ENCODE data around the gene FAM200A. TPM values are rescaled to one million over a fixed set of nuclear protein-coding genes. Genes with fewer than 3 reads are reported as not detected.
"Not testable (repeated sequence)": the region's sequence is repeated elsewhere in the genome, so short reads cannot be mapped to it uniquely, and the experiment has no call there.

The FAM200A gene
- total and polyA plus RNA-seq, 7 experiments from 2014 or later: 1.9 to 13.6 (median 5.9) TPM

DNA sequence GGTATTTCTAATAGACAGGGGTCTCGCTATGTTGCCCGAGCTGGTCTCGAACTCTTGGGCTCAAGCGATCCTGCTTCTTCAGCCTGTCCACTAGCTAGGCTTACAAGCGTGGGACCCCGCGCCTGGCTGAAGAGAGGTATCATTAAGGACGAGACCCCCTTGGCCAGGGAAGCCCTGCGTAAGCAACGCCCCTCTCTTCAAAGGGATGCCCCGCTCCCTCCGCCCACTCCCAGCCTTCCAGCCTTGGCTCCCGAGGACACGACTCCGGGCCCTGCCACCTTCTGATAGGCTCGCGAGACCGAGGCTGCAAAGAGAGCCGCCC, 47.7 kb downstream of the FAM200A start:
- peaks cover 20 to 41% (median 34%) of the 10 kb centered on the region in 7 donors for H3K4me1 Mint-ChIP-seq

DNA sequence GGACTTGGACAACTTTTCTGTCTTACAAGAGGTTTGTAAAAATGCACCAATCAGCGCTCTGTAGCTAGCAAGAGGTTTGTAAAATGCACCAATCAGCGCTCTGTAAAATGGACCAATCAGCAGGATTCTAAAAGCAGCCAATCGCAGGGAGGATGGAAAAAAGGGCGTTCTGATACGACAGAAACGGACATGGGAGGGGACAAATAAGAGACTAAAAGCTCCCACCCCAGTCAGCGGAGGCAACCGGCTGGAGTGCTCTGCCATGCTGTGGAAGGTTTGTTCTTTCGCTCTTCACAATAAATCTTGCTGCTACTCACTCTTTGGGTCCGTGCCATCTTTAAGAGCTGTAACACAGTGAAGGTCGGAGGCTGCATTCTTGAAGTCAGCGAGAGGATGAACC, 50.7 kb downstream of the FAM200A start:
- H3K27ac ChIP-seq (ENCODE audit: low read depth, low read length); ATAC-seq; DNase-seq; H3K9me3 ChIP-seq (ENCODE audit: control insufficient read depth in 2 of 3, low read length in 3 of 3); H3K27me3 Mint-ChIP-seq; H3K27me3 ChIP-seq (ENCODE audit: control insufficient read depth in 2 of 2, insufficient read depth in 2 of 2, low read length in 2 of 2); H3K9me3 Mint-ChIP-seq; CTCF ChIA-PET: not testable (repeated sequence)
- H3K4me3 Mint-ChIP-seq: peak overlapping the region; percentile 95 to 100 (median 98)
- Histone ChIP-seq H3K36me3 (ENCODE audit: control insufficient read depth in 2 of 3, insufficient read depth in 3 of 3, low read length in 3 of 3) (peaks cover 0 to 24% (median 6%) of the 10 kb centered on the region in 3 experiments), H3K4me3 (ENCODE audit: low read length) (peak overlapping the region; percentile 99), H3K4me1 (ENCODE audit: control insufficient read depth in 2 of 2, insufficient read depth in 2 of 2, low read length in 2 of 2) (peaks cover 28 to 37% of the 10 kb centered on the region in 2 donors)
- H3K4me1 Mint-ChIP-seq: peaks cover 22 to 49% (median 42%) of the 10 kb centered on the region in 7 donors
- peak overlapping the region in 7 of 9 donors; percentile 16 to 99 (median 98) for H3K27ac Mint-ChIP-seq
- peaks cover 6 to 33% (median 15%) of the 10 kb centered on the region in 5 donors for H3K36me3 Mint-ChIP-seq
- intact Hi-C loops (cut with micrococcal nuclease): loop anchor here (5.0 to 10.0 kb wide), 7 partner anchors 356 to 624 kb away; partner anchors contain the start of genes SMURF1 (in 2 of the 2), AP4M1 (in 1 of the 2), COPS6 (in 1 of the 2) and MCM7 (in 1 of the 2)
- POLR2A ChIA-PET: interaction anchor here (0.7 to 2.7 kb wide), 10 partner anchors 10 to 928 kb away, joined by 3 to 33 read pairs (median 4); partner anchors contain the start of genes ATP5MF, BUD31, MEPCE and PDAP1

More for the DNA sequence above, 47.7 kb downstream of the FAM200A start:
- Histone ChIP-seq H3K27me3 (ENCODE audit: control insufficient read depth in 2 of 2, insufficient read depth in 2 of 2, low read length in 2 of 2) (no peaks in the 10 kb centered on the region), H3K9me3 (ENCODE audit: control insufficient read depth in 2 of 3, low read length in 3 of 3) (no peaks in the 10 kb centered on the region), H3K4me3 (ENCODE audit: low read length) (peak overlapping the region; percentile 98), H3K27ac (ENCODE audit: low read depth, low read length) (peak overlapping the region; percentile 88), H3K4me1 (ENCODE audit: control insufficient read depth in 2 of 2, insufficient read depth in 2 of 2, low read length in 2 of 2) (peaks cover 13 to 27% of the 10 kb centered on the region in 2 donors), H3K36me3 (ENCODE audit: control insufficient read depth in 2 of 3, insufficient read depth in 3 of 3, low read length in 3 of 3) (peaks cover 0 to 18% (median 0%) of the 10 kb centered on the region in 3 experiments)
- intact Hi-C loops (cut with micrococcal nuclease): loop anchor here (1.0 to 10.0 kb wide), 21 partner anchors 32 to 1333 kb away; partner anchors contain the start of genes ATP5MF (in 2 of the 2), FAM200A (in 2 of the 2), SMURF1 (in 2 of the 2) and ZNF3 (in 2 of the 2)
- Mint-ChIP-seq H3K27me3 (no peaks in the 10 kb centered on the region), H3K9me3 (peaks cover 0 to 3% (median 0%) of the 10 kb centered on the region in 11 donors), H3K36me3 (peaks cover 0 to 19% (median 5%) of the 10 kb centered on the region in 5 donors), H3K4me3 (peak overlapping the region; percentile 84 to 100 (median 96)), H3K27ac (peak overlapping the region; percentile 68 to 99 (median 97))
- ATAC-seq: no peak
- ChIA-PET CTCF (interaction anchor here (1.0 kb wide), 1 partner anchor 76 kb away, joined by 4 read pairs; no protein-coding TSS in a partner anchor), POLR2A (interaction anchor here (0.6 to 3.5 kb wide), 23 partner anchors 8 to 646 kb away, joined by 3 to 52 read pairs (median 6); partner anchors contain the start of genes ATP5MF, BUD31, CPSF4 and FAM200A)
- no peak for DNase-seq

DNA sequence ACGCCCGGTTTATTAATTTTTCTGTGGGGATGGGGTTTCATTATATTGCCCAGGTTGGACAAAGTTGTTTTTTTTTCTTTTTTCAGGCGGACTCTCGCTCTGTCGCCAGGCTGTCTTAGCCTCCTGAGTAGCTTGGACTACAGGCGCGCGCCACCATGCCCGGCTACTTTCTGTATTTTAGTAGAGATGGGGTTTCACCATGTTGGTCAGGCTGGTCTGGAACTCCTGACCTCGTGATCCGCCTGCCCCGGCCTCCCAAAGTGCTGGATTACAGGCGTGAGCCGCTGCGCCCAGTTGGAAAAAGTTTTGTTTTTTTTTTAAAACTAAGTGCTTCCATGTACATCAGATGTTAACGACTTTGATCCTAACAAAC, 51.3 kb downstream of the FAM200A start:
- peak overlapping the region; percentile 95 to 100 (median 99) for H3K27ac Mint-ChIP-seq
- Histone ChIP-seq H3K27me3 (ENCODE audit: control insufficient read depth in 2 of 2, insufficient read depth in 2 of 2, low read length in 2 of 2) (no peaks in the 10 kb centered on the region), H3K9me3 (ENCODE audit: control insufficient read depth in 2 of 3, low read length in 3 of 3) (no peaks in the 10 kb centered on the region), H3K36me3 (ENCODE audit: control insufficient read depth in 2 of 3, insufficient read depth in 3 of 3, low read length in 3 of 3) (peaks cover 2 to 29% (median 8%) of the 10 kb centered on the region in 3 experiments), H3K4me3 (ENCODE audit: low read length) (peak overlapping the region; percentile 99), H3K27ac (ENCODE audit: low read depth, low read length) (peak overlapping the region; percentile 98), H3K4me1 (ENCODE audit: control insufficient read depth in 2 of 2, insufficient read depth in 2 of 2, low read length in 2 of 2) (peaks cover 24 to 31% of the 10 kb centered on the region in 2 donors)
- intact Hi-C loops (cut with micrococcal nuclease): loop anchor here (1.0 to 10.0 kb wide), 14 partner anchors 28 to 623 kb away; partner anchors contain the start of genes BUD31 (in 2 of the 2), FAM200A (in 2 of the 2), PDAP1 (in 2 of the 2) and SMURF1 (in 2 of the 2)
- DNase-seq (no peak), ATAC-seq (no peak)
- H3K4me3 Mint-ChIP-seq: peak overlapping the region; percentile 95 to 100 (median 98)
- POLR2A ChIA-PET: interaction anchor here (0.6 to 2.7 kb wide), 16 partner anchors 11 to 1250 kb away, joined by 3 to 33 read pairs (median 4); partner anchors contain the start of genes ATP5MF, BUD31, PDAP1 and ZNF655
- H3K27me3 Mint-ChIP-seq: no peaks in the 10 kb centered on the region
- CTCF ChIA-PET: interaction anchor here (0.7 to 1.1 kb wide), 3 partner anchors 136 to 717 kb away, joined by 3 read pairs; partner anchors contain the start of gene LAMTOR4
- peaks cover 0 to 7% (median 0%) of the 10 kb centered on the region in 11 donors for H3K9me3 Mint-ChIP-seq
- peaks cover 16 to 46% (median 39%) of the 10 kb centered on the region in 7 donors for H3K4me1 Mint-ChIP-seq
- H3K36me3 Mint-ChIP-seq: peaks cover 6 to 37% (median 18%) of the 10 kb centered on the region in 5 donors

- Mint-ChIP-seq H3K27me3 (no peaks in the 10 kb centered on the region), H3K4me3 (peak within 1 kb of the TSS; percentile 95 to 100 (median 98)), H3K27ac (peak within 1 kb of the TSS; percentile 95 to 100 (median 99)), H3K36me3 (peaks cover 6 to 44% (median 18%) of the 10 kb centered on the region in 5 donors), H3K4me1 (peaks cover 14 to 41% (median 35%) of the 10 kb centered on the region in 7 donors), H3K9me3 (peaks cover 0 to 7% (median 1%) of the 10 kb centered on the region in 11 donors)
- Histone ChIP-seq H3K27me3 (ENCODE audit: control insufficient read depth in 2 of 2, insufficient read depth in 2 of 2, low read length in 2 of 2) (no peaks in the 10 kb centered on the region), H3K9me3 (ENCODE audit: control insufficient read depth in 2 of 3, low read length in 3 of 3) (no peaks in the 10 kb centered on the region), H3K27ac (ENCODE audit: low read depth, low read length) (peak within 1 kb of the TSS; percentile 98), H3K4me3 (ENCODE audit: low read length) (peak within 1 kb of the TSS; percentile 99), H3K4me1 (ENCODE audit: control insufficient read depth in 2 of 2, insufficient read depth in 2 of 2, low read length in 2 of 2) (peaks cover 19 to 27% of the 10 kb centered on the region in 2 donors), H3K36me3 (ENCODE audit: control insufficient read depth in 2 of 3, insufficient read depth in 3 of 3, low read length in 3 of 3) (peaks cover 8 to 31% (median 8%) of the 10 kb centered on the region in 3 experiments)
- ATAC-seq (peak; percentile 58), DNase-seq (peak; percentile 75 to 91 (median 88))
- CTCF ChIA-PET: interaction anchor here (0.7 to 1.1 kb wide), 3 partner anchors 135 to 718 kb away, joined by 3 read pairs; partner anchors contain the start of gene LAMTOR4
- POLR2A ChIA-PET: interaction anchor here (0.6 to 2.7 kb wide), 23 partner anchors 9 to 1250 kb away, joined by 3 to 33 read pairs (median 4); partner anchors contain the start of genes ATP5MF, BUD31, FAM200A and PDAP1
- intact Hi-C loops (cut with micrococcal nuclease): loop anchor here (1.0 to 10.0 kb wide), 14 partner anchors 28 to 623 kb away; partner anchors contain the start of genes BUD31 (in 2 of the 2), FAM200A (in 2 of the 2), PDAP1 (in 2 of the 2) and SMURF1 (in 2 of the 2)
Measured at GRCh38 chr7:99499721-99500636, 51.9 kb downstream of the FAM200A start, which contains the start of gene ZNF394. ZNF394 (minus strand) TSS chr7:99500281; CDS start chr7:99500093, 188 bp downstream.

GRCh38 chr7:99499371-99499720, 52.6 kb downstream of the FAM200A start:
- ATAC-seq (peak; percentile 66), DNase-seq (peak in 7 of 9 donors; percentile 34 to 63 (median 49))
- Mint-ChIP-seq H3K36me3 (peaks cover 8 to 49% (median 20%) of the 10 kb centered on the region in 5 donors), H3K27me3 (no peaks in the 10 kb centered on the region), H3K4me3 (peak overlapping the region; percentile 95 to 100 (median 98)), H3K27ac (peak overlapping the region; percentile 95 to 100 (median 99)), H3K4me1 (peaks cover 14 to 41% (median 35%) of the 10 kb centered on the region in 7 donors), H3K9me3 (peaks cover 0 to 9% (median 2%) of the 10 kb centered on the region in 11 donors)
- ChIA-PET POLR2A (interaction anchor here (0.6 to 2.7 kb wide), 19 partner anchors 8 to 134 kb away, joined by 3 to 33 read pairs (median 5); partner anchors contain the start of genes ATP5MF, BUD31, FAM200A and PDAP1), CTCF (no interaction called here)
- Histone ChIP-seq H3K27me3 (ENCODE audit: control insufficient read depth in 2 of 2, insufficient read depth in 2 of 2, low read length in 2 of 2) (no peaks in the 10 kb centered on the region), H3K27ac (ENCODE audit: low read depth, low read length) (peak overlapping the region; percentile 98), H3K9me3 (ENCODE audit: control insufficient read depth in 2 of 3, low read length in 3 of 3) (peaks cover 0 to 5% (median 1%) of the 10 kb centered on the region in 3 experiments), H3K36me3 (ENCODE audit: control insufficient read depth in 2 of 3, insufficient read depth in 3 of 3, low read length in 3 of 3) (peaks cover 10 to 36% (median 10%) of the 10 kb centered on the region in 3 experiments), H3K4me3 (ENCODE audit: low read length) (peak overlapping the region; percentile 99), H3K4me1 (ENCODE audit: control insufficient read depth in 2 of 2, insufficient read depth in 2 of 2, low read length in 2 of 2) (peaks cover 19 to 27% of the 10 kb centered on the region in 2 donors)
- intact Hi-C loops (cut with micrococcal nuclease): no loop called here

Data from naive thymus-derived CD4-positive, alpha-beta T cell (primary cell).